Lung (tissue), 12 donors: ENCODE measurements around the gene MUTYH. TPM values are rescaled to one million over a fixed set of nuclear protein-coding genes. Genes with fewer than 3 reads are reported as not detected.
"Not testable (repeated sequence)": the region's sequence is repeated elsewhere in the genome, so short reads cannot be mapped to it uniquely, and the experiment has no call there.

Source experiments
- ATAC-seq: fragments of 200-7000 bp; cut with Tn5 transposase; one replicate; pipeline ENCODE4 v1.9.1; 2020; ENCODE audit warnings: moderate number of reproducible peaks; ENCODE audit not compliant: insufficient read depth, low FRiP score
- DNase-seq, 3 donors: peaks; one replicate each; pipeline ENCODE4 v3.0.0-alpha.2; 2013 to 2017
- H3K27ac ChIP-seq, 2 donors: one replicate each; pipeline ENCODE4 v1.5.1; 2013; ENCODE audit warnings: mild to moderate bottlenecking in 2 of 2, moderate library complexity in 2 of 2, control low read depth in 1 of 2, inconsistent platforms in 1 of 2, low read depth in 1 of 2, low read length in 1 of 2
- H3K27me3 ChIP-seq, 3 donors: one replicate each; pipeline ENCODE4 v1.5.1; 2013; ENCODE audit warnings: low read length in 2 of 3; ENCODE audit not compliant: control insufficient read depth in 3 of 3, insufficient read depth in 3 of 3
- H3K36me3 ChIP-seq, 4 donors: one replicate each; pipeline ENCODE4 v1.5.1; 2013; ENCODE audit warnings: low read length in 4 of 4, mild to moderate bottlenecking in 1 of 4, moderate library complexity in 1 of 4; ENCODE audit not compliant: control insufficient read depth in 4 of 4, insufficient read depth in 4 of 4
- H3K4me1 ChIP-seq, 5 donors: one replicate each; pipeline ENCODE4 v1.5.1; 2013; ENCODE audit warnings: low read length in 5 of 5, mild to moderate bottlenecking in 2 of 5, moderate library complexity in 1 of 5; ENCODE audit not compliant: control insufficient read depth in 5 of 5, insufficient read depth in 5 of 5
- H3K4me3 ChIP-seq: one replicate; pipeline ENCODE4 v1.5.1; 2013; ENCODE audit warnings: mild to moderate bottlenecking, control low read depth, moderate library complexity
- H3K9ac ChIP-seq, 2 donors: one replicate each; pipeline ENCODE4 v1.5.1; 2013; ENCODE audit warnings: low read length in 2 of 2, control low read depth in 1 of 2; ENCODE audit not compliant: insufficient read depth in 1 of 2
- H3K9me3 ChIP-seq, 4 donors: one replicate each; pipeline ENCODE4 v1.5.1; 2013; ENCODE audit warnings: low read length in 3 of 4, mild to moderate bottlenecking in 1 of 4, moderate library complexity in 1 of 4; ENCODE audit not compliant: control insufficient read depth in 4 of 4, insufficient read depth in 3 of 4
- CTCF ChIP-seq: IDR thresholded peaks from 2 replicates; pipeline ENCODE4 v1.5.1; 2012; ENCODE audit warnings: mild to moderate bottlenecking; ENCODE audit errors: control extremely low read depth, extremely low read depth
- WGBS, 2 donors: extraction: QIAGEN DNeasy Blood & Tissue Kit; methylation state at CpG; one replicate each; pipeline ENCODE4 v1.1.7; 2013; 5-methylcytosine and 5-hydroxymethylcytosine counted together
- polyA plus RNA-seq, 2 donors: library from polyadenylated mRNA; stranded (reverse); fragments of 200-250 nt; gene quantifications; one replicate each; pipeline ENCODE4 v1.2.1, GENCODE V29; 2013
- total RNA-seq, 2 donors: library from RNA; depleted of rRNA in 1 of 2; stranded (reverse); fragments of >200 nt in 1 of 2; gene quantifications; one replicate each; pipeline ENCODE4 v1.2.1, GENCODE V29; 2014 to 2021
- donor health status: control.
- donor health status: control.
- donor health status: Bipolar disorder and iron deficiency.
- donor health status: healthy.
- donor health status: DM: yes; HTN: yes; CAD: no.

MUTYH gene
- total and polyA plus RNA-seq, 4 donors = 14.0 to 26.3 (median 19.7) TPM

- ATAC-seq = no peak
- WGBS, 2 donors = 80 to 85% methylated on average over 8 of the region's 8 CpGs
- TF ChIP-seq CTCF = no peak
Measured at GRCh38 chr1:45297666-45298356, 42.4 kb downstream of the MUTYH start.

GRCh38 chr1:45291716-45292115, 48.5 kb downstream of the MUTYH start:
- DNase-seq (no peak), ATAC-seq (no peak)
- no peak overlapping the region for H3K27ac ChIP-seq
- no peak for TF ChIP-seq CTCF
- H3K4me1 ChIP-seq = no peaks in the 10 kb centered on the region
- WGBS, 2 donors = 82 to 85% methylated on average over 2 of the region's 2 CpGs
- H3K9me3 ChIP-seq = no peaks in the 10 kb centered on the region
- H3K4me3 ChIP-seq = no peak overlapping the region
- no peaks in the 10 kb centered on the region for H3K27me3 ChIP-seq
- H3K36me3 ChIP-seq = no peaks in the 10 kb centered on the region
- H3K9ac ChIP-seq = no peak overlapping the region

More at GRCh38 chr1:45297666-45298356, 42.4 kb downstream of the MUTYH start:
- H3K27me3 ChIP-seq = no peaks in the 10 kb centered on the region
- DNase-seq = no peak
- no peak overlapping the region for H3K4me3 ChIP-seq
- no peaks in the 10 kb centered on the region for H3K4me1 ChIP-seq
- H3K27ac ChIP-seq = no peak overlapping the region
- H3K9ac ChIP-seq = no peak overlapping the region
- H3K9me3 ChIP-seq = no peaks in the 10 kb centered on the region
- no peaks in the 10 kb centered on the region for H3K36me3 ChIP-seq

DNA sequence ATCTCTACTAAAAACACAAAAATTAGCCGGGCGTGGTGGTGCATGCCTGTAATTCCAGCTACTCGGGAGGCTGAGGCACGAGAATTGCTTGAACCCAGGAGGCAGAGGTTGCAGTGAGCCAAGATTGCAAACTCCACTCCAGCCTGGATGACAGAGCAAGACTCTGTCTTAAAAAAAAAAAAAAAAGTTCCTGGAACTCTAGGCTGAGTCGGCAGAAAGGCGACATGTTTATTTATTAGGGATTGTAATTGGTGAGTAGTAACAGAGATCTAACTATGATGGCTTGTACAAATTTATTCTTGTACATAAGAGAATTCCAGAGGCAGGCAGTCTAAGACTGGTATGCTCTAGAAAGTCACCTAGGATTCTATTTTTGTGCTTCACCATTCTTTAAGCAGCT, 49.2 kb downstream of the MUTYH start:
- H3K36me3 ChIP-seq, ATAC-seq, H3K4me1 ChIP-seq, H3K9me3 ChIP-seq, H3K4me3 ChIP-seq, DNase-seq, H3K9ac ChIP-seq, H3K27ac ChIP-seq, H3K27me3 ChIP-seq: not testable (repeated sequence)
- 78 to 82% methylated on average over 6 of the region's 6 CpGs for WGBS, 2 donors

DNA sequence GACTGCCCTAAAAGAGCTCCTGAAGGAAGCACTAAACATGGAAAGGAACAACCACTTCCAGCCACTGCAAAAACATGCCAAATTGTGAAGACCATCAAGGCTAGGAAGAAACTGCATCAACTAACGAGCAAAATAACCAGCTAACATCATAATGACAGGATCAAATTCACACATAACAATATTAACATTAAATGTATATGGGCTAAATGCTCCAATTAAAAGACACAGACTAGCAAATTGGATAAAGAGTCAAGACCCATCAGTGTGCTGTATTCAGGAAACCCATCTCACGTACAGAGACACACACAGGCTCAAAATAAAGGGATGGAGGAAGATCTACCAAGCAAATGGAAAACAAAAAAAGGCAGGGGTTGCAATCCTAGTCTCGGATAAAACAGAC, 53.7 kb downstream of the MUTYH start:
- ATAC-seq, H3K27me3 ChIP-seq, H3K27ac ChIP-seq, H3K4me1 ChIP-seq, H3K9ac ChIP-seq, H3K4me3 ChIP-seq, H3K36me3 ChIP-seq, DNase-seq, H3K9me3 ChIP-seq: not testable (repeated sequence)
- WGBS, 2 donors = 85 to 96% methylated on average over 2 of the region's 3 CpGs

- H3K4me1 ChIP-seq, H3K36me3 ChIP-seq, ATAC-seq, DNase-seq, H3K9ac ChIP-seq, H3K27ac ChIP-seq, H3K4me3 ChIP-seq, H3K9me3 ChIP-seq, H3K27me3 ChIP-seq: not testable (repeated sequence)
- WGBS, 2 donors = 84 to 89% methylated on average over 9 of the region's 9 CpGs
Measured at GRCh38 chr1:45284858-45285257, 55.4 kb downstream of the MUTYH start.
